Mesendoderm (in vitro differentiated cells): ENCODE measurements around the gene GARIN5B.

Experiments used
- DNase-seq: peaks from one replicate; pipeline ENCODE4 v3.0.0; 2013
- H2AK5ac ChIP-seq: 2 replicates; pipeline ENCODE4 v1.6.1; 2013; ENCODE audit warnings: low read length, inconsistent platforms
- H2BK120ac ChIP-seq: 2 replicates; pipeline ENCODE4 v1.6.1; 2013; ENCODE audit warnings: low read depth, mild to moderate bottlenecking, low read length, moderate library complexity, mixed read lengths
- H2BK15ac ChIP-seq: replicated peaks from 2 replicates; pipeline ENCODE4 v1.6.1; 2013; ENCODE audit warnings: low read depth, mild to moderate bottlenecking, moderate library complexity
- H2BK5ac ChIP-seq: 2 replicates; pipeline ENCODE4 v1.6.1; 2013; ENCODE audit warnings: low read length, inconsistent platforms
- H3K18ac ChIP-seq: 2 replicates; pipeline ENCODE4 v1.6.1; 2013; ENCODE audit warnings: mild to moderate bottlenecking, low read length, mixed read lengths
- H3K23ac ChIP-seq: one replicate; pipeline ENCODE4 v1.6.1; 2013; ENCODE audit warnings: low read length
- H3K27ac ChIP-seq: 2 replicates; pipeline ENCODE4 v1.5.1; 2013; ENCODE audit warnings: low read depth, mild to moderate bottlenecking, inconsistent platforms, low read length, moderate library complexity
- H3K27me3 ChIP-seq: 2 replicates; pipeline ENCODE4 v1.6.1; 2013; ENCODE audit warnings: low read length, control low read depth, mild to moderate bottlenecking, inconsistent platforms; ENCODE audit not compliant: insufficient read depth, poor library complexity
- H3K36me3 ChIP-seq: 2 replicates; pipeline ENCODE4 v1.6.1; 2013; ENCODE audit warnings: low read length, inconsistent platforms; ENCODE audit not compliant: control insufficient read depth, insufficient read depth
- H3K4ac ChIP-seq: one replicate; pipeline ENCODE4 v1.6.1; 2013; ENCODE audit warnings: low read depth, mild to moderate bottlenecking, low read length, moderate library complexity
- H3K4me1 ChIP-seq: 2 replicates; pipeline ENCODE4 v1.6.1; 2013; ENCODE audit warnings: low read depth, low read length, inconsistent platforms; ENCODE audit not compliant: control insufficient read depth
- H3K4me2 ChIP-seq: 2 replicates; pipeline ENCODE4 v1.6.1; 2013; ENCODE audit warnings: low read length
- H3K4me3 ChIP-seq: 2 replicates; pipeline ENCODE4 v1.5.1; 2013; ENCODE audit warnings: mild to moderate bottlenecking, low read length
- H3K56ac ChIP-seq: one replicate; pipeline ENCODE4 v1.6.1; 2013; ENCODE audit warnings: low read length
- H3K79me1 ChIP-seq: 2 replicates; pipeline ENCODE4 v1.6.1; 2013; ENCODE audit warnings: low read length, inconsistent platforms
- H3K79me2 ChIP-seq: 2 replicates; pipeline ENCODE4 v1.6.1; 2013; ENCODE audit warnings: mild to moderate bottlenecking, low read length; ENCODE audit not compliant: control insufficient read depth, insufficient read depth
- H3K9ac ChIP-seq: 2 replicates; pipeline ENCODE4 v1.6.1; 2013; ENCODE audit warnings: low read length, inconsistent platforms
- H4K5ac ChIP-seq: one replicate; pipeline ENCODE4 v1.6.1; 2013; ENCODE audit warnings: low read length
- H4K8ac ChIP-seq: one replicate; pipeline ENCODE4 v1.6.1; 2013; ENCODE audit warnings: low read depth, mild to moderate bottlenecking, control low read depth, low read length, moderate library complexity
- WGBS: extraction: QIAGEN DNeasy Blood & Tissue Kit; methylation state at CpG from one replicate; pipeline ENCODE4 v1.1.7; 2013; ENCODE audit warnings: low lambda C conversion rate, missing lambda C conversion rate; ENCODE audit not compliant: insufficient coverage; ENCODE audit errors: extremely low coverage; 5-methylcytosine and 5-hydroxymethylcytosine counted together

Gene GARIN5B

DNA sequence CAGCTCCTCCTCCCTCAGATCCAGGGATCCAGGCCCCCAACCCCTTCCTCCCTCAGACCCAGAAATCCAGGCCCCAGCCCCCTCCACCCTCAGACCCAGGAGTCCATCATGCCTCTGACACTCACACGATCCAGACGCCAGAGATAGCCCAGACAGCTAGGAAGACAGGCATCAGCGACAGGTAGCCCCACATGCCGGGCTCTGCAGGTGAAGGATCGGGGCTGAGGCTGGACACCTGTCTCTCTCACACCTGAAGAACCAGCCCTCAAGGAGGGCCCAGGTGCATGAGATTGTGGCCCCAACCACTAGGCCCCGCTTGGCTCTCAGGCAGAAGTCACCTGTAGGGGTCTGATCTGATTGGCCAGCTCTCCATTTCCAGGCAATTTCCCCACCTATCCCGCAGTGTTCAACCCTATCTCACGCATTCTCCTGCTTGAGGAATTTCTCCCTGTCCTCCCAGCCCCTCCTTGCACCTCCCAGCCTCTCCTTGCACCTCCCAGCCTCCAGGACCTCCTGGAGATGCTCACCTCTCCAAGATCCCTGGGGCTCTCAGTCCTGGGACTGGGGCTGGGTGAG lies 42.1 kb downstream of the GARIN5B start:
- no CpG with 5 or more reads among the region's 8 CpGs for WGBS
- H3K18ac ChIP-seq = no peak overlapping the region
- no peaks in the 10 kb centered on the region for H3K36me3 ChIP-seq
- H3K9ac ChIP-seq = no peak overlapping the region
- no peak overlapping the region for H4K8ac ChIP-seq
- no peaks in the 10 kb centered on the region for H3K4me1 ChIP-seq
- DNase-seq = no peak
- no peak overlapping the region for H3K56ac ChIP-seq
- H3K27me3 ChIP-seq = no peaks in the 10 kb centered on the region
- no peak overlapping the region for H2BK120ac ChIP-seq
- no peaks in the 10 kb centered on the region for H3K79me1 ChIP-seq
- no peak overlapping the region for H3K23ac ChIP-seq
- no peak overlapping the region for H3K4ac ChIP-seq
- H2BK15ac ChIP-seq = no peak overlapping the region
- H3K79me2 ChIP-seq = no peaks in the 10 kb centered on the region
- no peak overlapping the region for H3K27ac ChIP-seq
- no peak overlapping the region for H2AK5ac ChIP-seq
- no peak overlapping the region for H2BK5ac ChIP-seq
- H3K4me2 ChIP-seq = no peak overlapping the region
- no peak overlapping the region for H3K4me3 ChIP-seq
- no peak overlapping the region for H4K5ac ChIP-seq

DNA sequence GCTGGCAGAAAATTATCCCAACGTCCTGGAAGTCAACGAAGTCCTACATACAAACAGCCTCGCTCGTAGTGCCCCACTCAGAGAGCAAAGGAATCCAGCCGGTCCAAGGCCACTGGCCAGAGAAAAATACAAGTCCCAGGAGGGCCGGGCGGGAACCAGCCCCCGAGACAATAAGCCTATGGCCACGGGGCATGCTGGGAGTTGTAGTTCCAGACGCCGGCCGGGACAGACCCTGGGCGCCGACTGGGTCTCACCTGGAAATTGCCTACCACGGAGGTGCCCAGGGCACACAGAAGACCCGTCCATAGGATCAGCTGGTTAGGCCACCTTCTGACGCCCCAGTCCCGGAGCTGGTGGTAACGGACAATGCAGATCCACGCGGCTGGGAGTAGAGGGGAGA lies 43.3 kb downstream of the GARIN5B start:
- H3K4me3 ChIP-seq = no peak overlapping the region
- no peak overlapping the region for H3K4ac ChIP-seq
- no peak overlapping the region for H3K23ac ChIP-seq
- H3K36me3 ChIP-seq = no peaks in the 10 kb centered on the region
- H3K27me3 ChIP-seq = no peaks in the 10 kb centered on the region
- no peak overlapping the region for H2AK5ac ChIP-seq
- no peak overlapping the region for H3K27ac ChIP-seq
- no peaks in the 10 kb centered on the region for H3K79me1 ChIP-seq
- no peaks in the 10 kb centered on the region for H3K4me1 ChIP-seq
- H3K9ac ChIP-seq = peak overlapping the region; percentile 35
- peak overlapping the region; percentile 42 for H3K4me2 ChIP-seq
- no peak overlapping the region for H2BK15ac ChIP-seq
- H2BK5ac ChIP-seq = no peak overlapping the region
- no peak overlapping the region for H2BK120ac ChIP-seq
- H3K18ac ChIP-seq = no peak overlapping the region
- DNase-seq = peak; percentile 90
- no CpG with 5 or more reads among the region's 21 CpGs for WGBS
- H4K8ac ChIP-seq = no peak overlapping the region
- H3K79me2 ChIP-seq = no peaks in the 10 kb centered on the region
- no peak overlapping the region for H4K5ac ChIP-seq
- H3K56ac ChIP-seq = peak overlapping the region; percentile 74

DNA sequence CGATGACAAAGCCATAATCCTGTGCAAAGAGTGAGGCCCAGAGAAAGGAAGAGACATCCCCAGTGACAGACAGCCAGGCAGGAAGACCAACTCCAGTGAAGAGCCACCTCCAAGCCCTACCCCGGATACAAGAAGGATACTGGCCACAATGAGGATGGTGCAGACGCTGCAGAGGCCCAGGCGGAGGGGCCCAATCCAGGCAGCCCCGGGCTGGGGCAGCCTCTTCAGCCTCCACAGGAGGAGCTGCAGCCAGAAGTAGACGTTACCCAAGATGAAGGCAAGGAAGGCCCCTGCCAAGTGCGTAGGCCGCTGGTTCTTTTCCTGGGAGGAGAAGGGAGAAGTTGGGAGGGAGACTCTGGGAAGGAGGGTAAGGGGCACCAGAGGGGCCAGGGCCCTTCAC lies 46.4 kb downstream of the GARIN5B start:
- no peaks in the 10 kb centered on the region for H3K79me1 ChIP-seq
- H3K4me2 ChIP-seq = no peak overlapping the region
- DNase-seq = no peak
- H2BK5ac ChIP-seq = no peak overlapping the region
- no peaks in the 10 kb centered on the region for H3K4me1 ChIP-seq
- H2BK120ac ChIP-seq = no peak overlapping the region
- no peak overlapping the region for H4K5ac ChIP-seq
- no peak overlapping the region for H3K4me3 ChIP-seq
- H3K27me3 ChIP-seq = no peaks in the 10 kb centered on the region
- H3K56ac ChIP-seq = no peak overlapping the region
- H3K23ac ChIP-seq = no peak overlapping the region
- no peak overlapping the region for H2AK5ac ChIP-seq
- no peaks in the 10 kb centered on the region for H3K79me2 ChIP-seq
- H3K27ac ChIP-seq = no peak overlapping the region
- no CpG with 5 or more reads among the region's 8 CpGs for WGBS
- H2BK15ac ChIP-seq = no peak overlapping the region
- H3K18ac ChIP-seq = no peak overlapping the region
- H3K36me3 ChIP-seq = no peaks in the 10 kb centered on the region
- no peak overlapping the region for H4K8ac ChIP-seq
- H3K9ac ChIP-seq = no peak overlapping the region
- no peak overlapping the region for H3K4ac ChIP-seq

DNA sequence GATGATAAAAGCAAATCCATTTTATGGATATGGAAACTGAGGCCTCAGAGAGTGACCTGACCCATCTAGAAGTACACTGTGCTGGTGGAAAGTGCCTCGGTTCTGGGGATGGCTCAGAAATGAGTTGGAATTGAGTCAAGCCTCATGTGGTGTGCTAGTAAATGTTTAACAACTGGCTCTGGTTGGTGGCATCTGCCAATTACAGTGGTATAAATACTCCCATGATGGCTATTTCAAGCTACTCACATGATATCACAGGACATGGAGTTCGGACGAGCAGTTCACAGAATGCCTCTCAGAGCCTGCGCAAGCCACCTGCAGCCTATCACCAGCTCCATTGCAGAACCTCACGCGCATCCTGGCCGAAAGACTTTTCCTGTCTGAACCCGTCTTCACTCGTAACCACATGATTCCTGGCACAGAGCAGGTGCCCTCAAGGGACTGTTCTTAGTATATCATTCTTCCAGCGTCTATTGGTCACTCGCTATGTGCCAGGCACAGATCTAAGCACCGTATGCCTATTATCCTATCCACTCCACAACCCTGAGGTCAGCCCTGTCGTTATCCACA lies 47.0 kb downstream of the GARIN5B start:
- no CpG with 5 or more reads among the region's 13 CpGs for WGBS
- Histone ChIP-seq H4K5ac (no peak overlapping the region), H2BK120ac (no peak overlapping the region), H3K27ac (no peak overlapping the region), H3K56ac (no peak overlapping the region), H3K9ac (no peak overlapping the region), H3K4ac (no peak overlapping the region), H3K36me3 (no peaks in the 10 kb centered on the region), H3K4me3 (no peak overlapping the region), H3K79me2 (no peaks in the 10 kb centered on the region), H3K23ac (no peak overlapping the region), H3K4me2 (no peak overlapping the region), H3K4me1 (no peaks in the 10 kb centered on the region), H2BK15ac (no peak overlapping the region), H2AK5ac (no peak overlapping the region), H2BK5ac (no peak overlapping the region), H3K18ac (no peak overlapping the region), H3K27me3 (no peaks in the 10 kb centered on the region), H3K79me1 (no peaks in the 10 kb centered on the region), H4K8ac (no peak overlapping the region)
- no peak for DNase-seq

DNA sequence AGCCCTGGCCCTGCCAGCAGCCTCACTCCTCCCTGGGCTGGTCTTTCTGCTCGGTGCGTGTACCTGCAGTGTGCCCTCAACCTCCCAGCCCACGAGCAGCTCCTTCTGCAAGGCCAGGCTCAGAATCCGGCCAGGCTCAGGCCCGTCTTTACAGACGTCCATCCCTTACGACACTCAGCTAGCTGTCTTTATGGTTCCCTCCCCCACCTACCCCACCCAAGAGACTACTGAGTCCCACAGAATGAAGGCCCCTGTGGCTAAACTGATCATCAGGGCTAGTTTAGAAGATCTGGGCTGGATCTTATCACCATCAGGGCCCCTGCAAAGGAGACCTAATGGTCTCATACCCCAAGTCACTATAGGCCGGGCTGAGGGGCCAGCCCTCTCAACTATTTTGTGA lies 48.7 kb downstream of the GARIN5B start:
- H2BK120ac ChIP-seq = no peak overlapping the region
- no peak overlapping the region for H4K5ac ChIP-seq
- H2AK5ac ChIP-seq = no peak overlapping the region
- no peak overlapping the region for H3K4ac ChIP-seq
- no peaks in the 10 kb centered on the region for H3K27me3 ChIP-seq
- no peaks in the 10 kb centered on the region for H3K36me3 ChIP-seq
- H3K79me1 ChIP-seq = no peaks in the 10 kb centered on the region
- H3K23ac ChIP-seq = no peak overlapping the region
- H3K79me2 ChIP-seq = no peaks in the 10 kb centered on the region
- H3K18ac ChIP-seq = no peak overlapping the region
- no peak overlapping the region for H3K56ac ChIP-seq
- no peaks in the 10 kb centered on the region for H3K4me1 ChIP-seq
- H3K27ac ChIP-seq = no peak overlapping the region
- H3K4me3 ChIP-seq = no peak overlapping the region
- no peak overlapping the region for H2BK15ac ChIP-seq
- H3K9ac ChIP-seq = no peak overlapping the region
- no peak overlapping the region for H2BK5ac ChIP-seq
- no peak overlapping the region for H4K8ac ChIP-seq
- no peak for DNase-seq
- WGBS = no CpG with 5 or more reads among the region's 8 CpGs
- no peak overlapping the region for H3K4me2 ChIP-seq
